PC-3 (cell line): ENCODE measurements around the gene CEP78. TPM values are rescaled to one million over a fixed set of nuclear protein-coding genes. Genes with fewer than 3 reads are reported as not detected.
A peak's percentile ranks its signal among the peaks of the same experiment; 100 is the strongest.
"Not testable (repeated sequence)": the region's sequence is repeated elsewhere in the genome, so short reads cannot be mapped to it uniquely, and the experiment has no call there.

Source experiments
- ATAC-seq: fragments of 200-7000 bp; cut with Tn5 transposase; 2 replicates; pipeline ENCODE4 v1.9.1; 2020; ENCODE audit warnings: mild to moderate bottlenecking, moderate library complexity
- BruUV-seq: library from RNA; stranded (reverse); fragments of 400-500 nt; replicated peaks from 2 replicates; lab custom pipeline; 2021; lab: Mats Ljungman, UMichigan
- CTCF ChIA-PET: fragments of 300-600 bp; sonication (Branson Sonifier 250); formaldehyde crosslinking; loops from one replicate; lab custom pipeline; 2022; ENCODE audit warnings: antibody characterized with exemption; lab: Charles Lee
- POLR2A ChIA-PET: fragments of 300-600 bp; sonication (Branson Sonifier 250); formaldehyde crosslinking; loops from one replicate; lab custom pipeline; 2022; ENCODE audit warnings: antibody characterized with exemption; ENCODE audit not compliant: unreplicated experiment; lab: Charles Lee
- DNase-seq: peaks from one replicate; pipeline ENCODE4 v3.0.0-alpha.2; 2015
- H2AFZ ChIP-seq: fragments of 300-600 bp; sonication (generic); 2 replicates; pipeline ENCODE4 v1.6.0; 2016; ENCODE audit warnings: antibody characterized with exemption, low read length
- H3F3A ChIP-seq: fragments of 300-600 bp; sonication (generic); one replicate; pipeline ENCODE4 v1.6.0; 2017; ENCODE audit warnings: antibody characterized with exemption, low read length, control low read depth, mild to moderate bottlenecking; ENCODE audit not compliant: unreplicated experiment
- H3K27ac ChIP-seq: fragments of 300-600 bp; sonication (generic); 2 replicates; pipeline ENCODE4 v1.5.1; 2016; ENCODE audit warnings: mild to moderate bottlenecking, low read length
- H3K27me3 ChIP-seq: fragments of 300-600 bp; sonication (generic); 2 replicates; pipeline ENCODE4 v1.6.1; 2016; ENCODE audit warnings: low read length, mixed read lengths
- H3K36me3 ChIP-seq: fragments of 300-600 bp; sonication (generic); 2 replicates; pipeline ENCODE4 v1.6.1; 2016; ENCODE audit warnings: low read depth, mixed run types, low read length, mixed read lengths
- H3K4me1 ChIP-seq: fragments of 300-600 bp; sonication (generic); 2 replicates; pipeline ENCODE4 v1.5.1; 2016; ENCODE audit warnings: low read length; ENCODE audit not compliant: insufficient read depth
- H3K4me2 ChIP-seq: fragments of 300-600 bp; sonication (generic); 2 replicates; pipeline ENCODE4 v1.6.0; 2016; ENCODE audit warnings: low read length
- H3K4me3 ChIP-seq: fragments of 300-600 bp; sonication (generic); 2 replicates; pipeline ENCODE4 v1.5.1; 2016; ENCODE audit warnings: mild to moderate bottlenecking, low read length, mixed read lengths
- H3K79me2 ChIP-seq: fragments of 300-600 bp; sonication (generic); 2 replicates; pipeline ENCODE4 v1.6.1; 2017; ENCODE audit warnings: low read length, mixed read lengths
- H3K9ac ChIP-seq: fragments of 300-600 bp; sonication (generic); 2 replicates; pipeline ENCODE4 v1.6.0; 2016; ENCODE audit warnings: mild to moderate bottlenecking, low read length
- H3K9me2 ChIP-seq: fragments of 300-600 bp; sonication (generic); replicated peaks from 2 replicates; pipeline ENCODE4 v1.6.1; 2016; ENCODE audit warnings: mixed run types, low read length, mixed read lengths
- H3K9me3 ChIP-seq: fragments of 300-600 bp; sonication (generic); 2 replicates; pipeline ENCODE4 v1.6.1; 2016; ENCODE audit warnings: low read length, mixed read lengths
- H4K20me1 ChIP-seq: fragments of 300-600 bp; sonication (generic); 2 replicates; pipeline ENCODE4 v1.6.1; 2016; ENCODE audit warnings: low read length, mixed read lengths
- CTCF ChIP-seq: fragments of 300-600 bp; sonication (generic); conservative IDR thresholded peaks from 2 replicates; pipeline ENCODE4 v1.5.1; 2017; ENCODE audit warnings: antibody characterized with exemption, low read depth, mild to moderate bottlenecking, low read length
- EZH2 ChIP-seq: fragments of 300-600 bp; sonication (generic); IDR thresholded peaks from one replicate; pipeline ENCODE4 v1.6.1; 2017; ENCODE audit warnings: antibody characterized with exemption, mild to moderate bottlenecking, low read length; ENCODE audit not compliant: unreplicated experiment
- EZH2phosphoT487 ChIP-seq: fragments of 300-600 bp; sonication (generic); IDR thresholded peaks from 2 replicates; pipeline ENCODE4 v1.6.1; 2018; ENCODE audit warnings: mild to moderate bottlenecking, antibody characterized with exemption, low read length, borderline replicate concordance
- intact Hi-C: fragments of 100-400 bp; cut with micrococcal nuclease; formaldehyde crosslinking; loops from 2 replicates; pipeline ENCODE4 v1.9.0; 2023
- total RNA-seq: library from RNA; depleted of rRNA; stranded (reverse); fragments of >200 nt; gene quantifications from 2 replicates; pipeline ENCODE4 v1.2.3, GENCODE V29; 2014

CEP78 gene
- total RNA-seq, 1 experiment from 2014 or later = 52.5 TPM

GRCh38 chr9:78230761-78231160, 5.1 kb upstream of the CEP78 start:
- Histone ChIP-seq H4K20me1 (no peaks in the 10 kb centered on the region), H3F3A (no peaks in the 10 kb centered on the region), H3K27me3 (no peaks in the 10 kb centered on the region), H2AFZ (no peak overlapping the region), H3K4me3 (no peak overlapping the region), H3K4me2 (no peak overlapping the region), H3K79me2 (no peaks in the 10 kb centered on the region), H3K9ac (no peak overlapping the region), H3K9me2 (no peaks in the 10 kb centered on the region), H3K27ac (no peak overlapping the region), H3K36me3 (no peaks in the 10 kb centered on the region), H3K4me1 (no peaks in the 10 kb centered on the region; the same call in 1 of the 2 replicates), H3K9me3 (no peaks in the 10 kb centered on the region)
- no TSS peak for BruUV-seq
- TF ChIP-seq EZH2phosphoT487 (no peak), EZH2 (no peak), CTCF (no peak)
- intact Hi-C loops = loop anchor here (10.0 kb wide), 1 partner anchor 106 kb away; no protein-coding TSS in a partner anchor
- ChIA-PET CTCF (no interaction called here), POLR2A (no interaction called here)
- DNase-seq = no peak
- no peak for ATAC-seq

GRCh38 chr9:78232471-78232870, 3.4 kb upstream of the CEP78 start:
- H2AFZ ChIP-seq, H4K20me1 ChIP-seq, H3K4me3 ChIP-seq, H3K9me2 ChIP-seq, H3F3A ChIP-seq, H3K9ac ChIP-seq, H3K4me2 ChIP-seq, POLR2A ChIA-PET, H3K4me1 ChIP-seq, ATAC-seq, H3K27ac ChIP-seq, H3K36me3 ChIP-seq, BruUV-seq, H3K9me3 ChIP-seq, H3K27me3 ChIP-seq, CTCF ChIA-PET, DNase-seq: not testable (repeated sequence)
- intact Hi-C loops = loop anchor here (10.0 kb wide), 1 partner anchor 108 kb away; no protein-coding TSS in a partner anchor
- H3K79me2 ChIP-seq = peaks cover 14% of the 10 kb centered on the region

- H3K36me3 ChIP-seq = no peaks in the 10 kb centered on the region
- no peak for TF ChIP-seq EZH2
- TF ChIP-seq EZH2phosphoT487 = no peak
- no peak for TF ChIP-seq CTCF
- peak overlapping the region; percentile 80 for H3K4me2 ChIP-seq
- POLR2A ChIA-PET = no interaction called here
- H3K27me3 ChIP-seq = no peaks in the 10 kb centered on the region
- H3K9ac ChIP-seq = peak overlapping the region; percentile 85
- peaks cover 32% of the 10 kb centered on the region for H3K79me2 ChIP-seq
- BruUV-seq = no TSS peak
- no peaks in the 10 kb centered on the region for H3K9me3 ChIP-seq
- no peaks in the 10 kb centered on the region for H3F3A ChIP-seq
- H3K4me3 ChIP-seq = peak overlapping the region; percentile 98
- H3K4me1 ChIP-seq = peaks cover 4% of the 10 kb centered on the region; the same call in 1 of the 2 replicates
- H2AFZ ChIP-seq = peak overlapping the region; percentile 96
- H3K9me2 ChIP-seq = no peaks in the 10 kb centered on the region
- no peak overlapping the region for H3K27ac ChIP-seq
- no peak for DNase-seq
- H4K20me1 ChIP-seq = no peaks in the 10 kb centered on the region
- CTCF ChIA-PET = no interaction called here
- ATAC-seq = no peak
- intact Hi-C loops = loop anchor here (10.0 kb wide), 1 partner anchor 110 kb away; no protein-coding TSS in a partner anchor
Observed at GRCh38 chr9:78234810-78235209, 1.1 kb upstream of the CEP78 start.
